Neural progenitor cell (in vitro differentiated cells): ENCODE results near the gene FAM13C.

ENCODE experiments used
- EZH2 ChIP-seq: fragments of 200-600 bp; sonication (generic); IDR thresholded peaks from 2 replicates; pipeline ENCODE4 v1.6.1; 2017; ENCODE audit warnings: antibody characterized with exemption, mild to moderate bottlenecking, moderate library complexity
- EZH2phosphoT487 ChIP-seq: fragments of 200-600 bp; sonication (generic); IDR thresholded peaks from 2 replicates; pipeline ENCODE4 v1.6.1; 2017; ENCODE audit warnings: antibody characterized with exemption
- TF ChIP-seq, protein P1 (sequence below): fragments of 200-600 bp; sonication (generic); IDR thresholded peaks from 2 replicates; pipeline ENCODE4 v1.5.1; 2017; ENCODE audit warnings: antibody characterized with exemption, mild to moderate bottlenecking

DNA sequence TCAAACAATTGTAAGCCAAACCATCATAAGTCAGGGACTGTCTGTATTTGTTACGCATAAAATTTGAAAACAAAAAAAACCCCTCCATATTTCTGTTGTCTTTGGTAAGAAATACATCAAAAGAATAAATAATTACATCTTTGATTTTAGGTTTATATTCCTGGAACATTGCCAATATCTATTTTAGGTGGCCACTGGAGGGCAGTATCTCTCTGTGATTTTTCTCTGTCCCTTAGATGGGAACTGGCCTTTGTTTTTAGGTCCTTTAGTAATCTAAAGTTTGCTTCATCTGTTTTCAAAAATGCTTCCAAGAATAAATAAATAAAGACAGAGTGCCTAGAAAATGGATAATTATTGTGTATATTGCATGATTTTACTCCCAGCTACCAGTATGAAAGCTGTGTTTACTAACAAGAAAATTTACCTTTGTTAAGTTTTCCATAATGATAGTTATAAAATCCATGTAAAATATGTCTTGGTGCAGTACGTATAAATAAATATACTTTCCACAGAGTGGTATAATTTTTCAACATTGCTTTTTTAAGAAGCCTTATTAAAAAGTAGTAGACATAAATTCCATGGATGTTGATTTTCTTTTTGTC, 121.7 kb downstream of the FAM13C start:
- TF ChIP-seq, protein P1, sequence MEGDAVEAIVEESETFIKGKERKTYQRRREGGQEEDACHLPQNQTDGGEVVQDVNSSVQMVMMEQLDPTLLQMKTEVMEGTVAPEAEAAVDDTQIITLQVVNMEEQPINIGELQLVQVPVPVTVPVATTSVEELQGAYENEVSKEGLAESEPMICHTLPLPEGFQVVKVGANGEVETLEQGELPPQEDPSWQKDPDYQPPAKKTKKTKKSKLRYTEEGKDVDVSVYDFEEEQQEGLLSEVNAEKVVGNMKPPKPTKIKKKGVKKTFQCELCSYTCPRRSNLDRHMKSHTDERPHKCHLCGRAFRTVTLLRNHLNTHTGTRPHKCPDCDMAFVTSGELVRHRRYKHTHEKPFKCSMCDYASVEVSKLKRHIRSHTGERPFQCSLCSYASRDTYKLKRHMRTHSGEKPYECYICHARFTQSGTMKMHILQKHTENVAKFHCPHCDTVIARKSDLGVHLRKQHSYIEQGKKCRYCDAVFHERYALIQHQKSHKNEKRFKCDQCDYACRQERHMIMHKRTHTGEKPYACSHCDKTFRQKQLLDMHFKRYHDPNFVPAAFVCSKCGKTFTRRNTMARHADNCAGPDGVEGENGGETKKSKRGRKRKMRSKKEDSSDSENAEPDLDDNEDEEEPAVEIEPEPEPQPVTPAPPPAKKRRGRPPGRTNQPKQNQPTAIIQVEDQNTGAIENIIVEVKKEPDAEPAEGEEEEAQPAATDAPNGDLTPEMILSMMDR: peak; percentile 85
- no peak for TF ChIP-seq EZH2
- TF ChIP-seq EZH2phosphoT487: no peak
